GM19099 (cell line): ENCODE measurements around the gene MYO19.
A peak's percentile ranks its signal among the peaks of the same experiment; 100 is the strongest.

ENCODE experiments used
- POLR2A ChIP-seq: IDR thresholded peaks from 3 replicates; pipeline ENCODE4 v1.6.1; 2011; ENCODE audit warnings: low read depth; ENCODE audit not compliant: insufficient read length; ENCODE audit errors: extremely low read depth

Gene MYO19

GRCh38 chr17:36495076-36495578 lies 39.5 kb downstream of the MYO19 start:
- TF ChIP-seq POLR2A = no peak

GRCh38 chr17:36494674-36495073 lies 40.0 kb downstream of the MYO19 start:
- TF ChIP-seq POLR2A = no peak

GRCh38 chr17:36493956-36494355 lies 40.7 kb downstream of the MYO19 start:
- no peak for TF ChIP-seq POLR2A

- peak; percentile 89 for TF ChIP-seq POLR2A
These were observed 48.2 kb downstream of the MYO19 start, which contains the start of gene ZNHIT3 for GRCh38 chr17:36486204-36487194. ZNHIT3 (plus strand) TSS chr17:36486681; CDS start chr17:36486700, 19 bp downstream.

- TF ChIP-seq POLR2A = no peak
These were observed 48.9 kb downstream of the MYO19 start for GRCh38 chr17:36485805-36486203.

GRCh38 chr17:36485027-36485426 lies 49.6 kb downstream of the MYO19 start:
- no peak for TF ChIP-seq POLR2A

- TF ChIP-seq POLR2A = no peak
These were observed 51.8 kb downstream of the MYO19 start for GRCh38 chr17:36482611-36483504.

- no peak for TF ChIP-seq POLR2A
These were observed 52.8 kb downstream of the MYO19 start for GRCh38 chr17:36481829-36482228.

GRCh38 chr17:36475346-36475970 lies 59.2 kb downstream of the MYO19 start:
- TF ChIP-seq POLR2A = no peak

- no peak for TF ChIP-seq POLR2A
These were observed 60.1 kb downstream of the MYO19 start for GRCh38 chr17:36474571-36474970.

GRCh38 chr17:36470499-36470898 lies 64.2 kb downstream of the MYO19 start:
- no peak for TF ChIP-seq POLR2A

- TF ChIP-seq POLR2A = no peak
These were observed 64.9 kb downstream of the MYO19 start for GRCh38 chr17:36469733-36470132.

- TF ChIP-seq POLR2A = no peak
These were observed 65.6 kb downstream of the MYO19 start for GRCh38 chr17:36468903-36469635.

- no peak for TF ChIP-seq POLR2A
These were observed 69.9 kb downstream of the MYO19 start for GRCh38 chr17:36464765-36465088.
